Loucy (cell line): ENCODE results near the gene LYZ.
"Not testable (repeated sequence)": the region's sequence is repeated elsewhere in the genome, so short reads cannot be mapped to it uniquely, and the experiment has no call there.

Source experiments
- EZH2phosphoT487 ChIP-seq: fragments of 200-600 bp; IDR thresholded peaks from 2 replicates; pipeline ENCODE4 v1.6.1; 2018; ENCODE audit warnings: antibody characterized with exemption, mild to moderate bottlenecking, moderate library complexity, borderline replicate concordance
- TF ChIP-seq, protein P1 (sequence below): fragments of 200-600 bp; sonication (generic); conservative IDR thresholded peaks from 2 replicates; pipeline ENCODE4 v1.5.1; 2014; ENCODE audit warnings: mild to moderate bottlenecking, antibody characterized with exemption, low read length

DNA sequence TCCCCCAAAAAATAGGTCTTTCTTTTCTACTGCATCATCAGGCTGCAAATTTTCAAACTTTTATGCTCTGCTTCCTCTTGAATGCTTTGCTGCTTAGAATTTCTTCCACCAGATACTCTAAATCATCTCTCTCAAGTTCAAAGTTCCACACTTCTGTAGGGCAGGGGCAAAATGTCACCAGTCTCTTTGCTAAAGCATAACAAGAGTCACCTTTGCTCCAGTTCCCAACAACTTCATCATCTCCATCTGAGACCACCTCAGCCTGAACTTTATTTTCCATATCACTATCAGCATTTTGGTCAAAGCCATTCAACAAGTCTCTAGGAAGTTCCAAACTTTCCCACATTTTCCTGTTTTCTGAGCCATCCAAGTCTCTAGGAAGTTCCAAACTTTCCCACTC is 31.4 kb upstream of the LYZ start:
- TF ChIP-seq, protein P1, sequence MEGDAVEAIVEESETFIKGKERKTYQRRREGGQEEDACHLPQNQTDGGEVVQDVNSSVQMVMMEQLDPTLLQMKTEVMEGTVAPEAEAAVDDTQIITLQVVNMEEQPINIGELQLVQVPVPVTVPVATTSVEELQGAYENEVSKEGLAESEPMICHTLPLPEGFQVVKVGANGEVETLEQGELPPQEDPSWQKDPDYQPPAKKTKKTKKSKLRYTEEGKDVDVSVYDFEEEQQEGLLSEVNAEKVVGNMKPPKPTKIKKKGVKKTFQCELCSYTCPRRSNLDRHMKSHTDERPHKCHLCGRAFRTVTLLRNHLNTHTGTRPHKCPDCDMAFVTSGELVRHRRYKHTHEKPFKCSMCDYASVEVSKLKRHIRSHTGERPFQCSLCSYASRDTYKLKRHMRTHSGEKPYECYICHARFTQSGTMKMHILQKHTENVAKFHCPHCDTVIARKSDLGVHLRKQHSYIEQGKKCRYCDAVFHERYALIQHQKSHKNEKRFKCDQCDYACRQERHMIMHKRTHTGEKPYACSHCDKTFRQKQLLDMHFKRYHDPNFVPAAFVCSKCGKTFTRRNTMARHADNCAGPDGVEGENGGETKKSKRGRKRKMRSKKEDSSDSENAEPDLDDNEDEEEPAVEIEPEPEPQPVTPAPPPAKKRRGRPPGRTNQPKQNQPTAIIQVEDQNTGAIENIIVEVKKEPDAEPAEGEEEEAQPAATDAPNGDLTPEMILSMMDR: not testable (repeated sequence)
- TF ChIP-seq EZH2phosphoT487: not testable (repeated sequence)
